Measurements from ENCODE around the gene POLE.
"Not testable (repeated sequence)": the region's sequence is repeated elsewhere in the genome, so short reads cannot be mapped to it uniquely, and the experiment has no call there.

POLE gene

DNA sequence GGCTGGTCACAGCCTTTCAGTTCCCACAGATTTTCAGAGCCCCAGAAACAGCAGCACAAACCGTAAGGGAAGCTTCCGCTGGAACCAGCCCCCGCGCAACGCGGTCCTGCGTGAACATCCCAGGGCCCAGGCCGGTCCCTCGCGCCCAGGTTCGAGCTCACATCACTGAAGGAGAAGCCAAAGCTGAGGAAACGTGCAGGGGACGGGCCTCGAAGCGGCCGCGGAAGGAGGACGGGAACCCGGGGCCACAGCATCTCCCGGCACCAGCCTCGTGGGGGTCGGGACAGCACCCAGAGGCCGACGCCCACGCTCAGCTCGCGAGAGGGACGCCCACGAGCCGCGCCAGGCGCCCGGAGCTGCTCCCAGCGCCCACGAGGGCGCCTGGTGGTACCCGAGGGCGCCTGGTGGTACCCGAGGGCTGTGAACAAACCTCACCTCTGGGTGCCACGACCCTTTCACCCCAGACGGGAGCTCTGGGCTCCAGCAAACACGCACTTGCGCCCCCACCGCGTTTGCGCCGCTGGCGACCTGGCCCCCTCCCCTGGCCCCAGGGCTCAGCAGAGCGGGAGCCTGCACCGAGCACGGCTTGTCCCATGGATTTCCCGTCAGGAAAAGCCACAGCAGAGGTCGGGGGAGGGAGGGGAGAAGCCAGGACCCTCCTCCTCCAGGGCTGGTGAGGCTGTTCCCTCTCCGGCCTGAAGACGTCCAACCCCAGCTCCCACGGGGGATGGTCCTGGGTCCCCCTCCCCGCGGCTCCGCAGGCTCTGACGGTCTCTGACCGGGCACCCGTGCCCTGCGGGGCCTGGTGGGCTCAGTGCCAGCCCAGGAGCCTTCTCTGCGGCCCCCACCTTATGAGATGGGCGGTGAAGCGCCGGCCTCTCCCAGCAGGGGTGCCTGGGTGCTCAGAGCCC, 83.6 kb downstream of the POLE start:
- DNase-seq (ENCODE audit: low read depth): no peak
- H3K4me3 ChIP-seq (ENCODE audit: low read length): no peak overlapping the region
- TF ChIP-seq, protein P1, sequence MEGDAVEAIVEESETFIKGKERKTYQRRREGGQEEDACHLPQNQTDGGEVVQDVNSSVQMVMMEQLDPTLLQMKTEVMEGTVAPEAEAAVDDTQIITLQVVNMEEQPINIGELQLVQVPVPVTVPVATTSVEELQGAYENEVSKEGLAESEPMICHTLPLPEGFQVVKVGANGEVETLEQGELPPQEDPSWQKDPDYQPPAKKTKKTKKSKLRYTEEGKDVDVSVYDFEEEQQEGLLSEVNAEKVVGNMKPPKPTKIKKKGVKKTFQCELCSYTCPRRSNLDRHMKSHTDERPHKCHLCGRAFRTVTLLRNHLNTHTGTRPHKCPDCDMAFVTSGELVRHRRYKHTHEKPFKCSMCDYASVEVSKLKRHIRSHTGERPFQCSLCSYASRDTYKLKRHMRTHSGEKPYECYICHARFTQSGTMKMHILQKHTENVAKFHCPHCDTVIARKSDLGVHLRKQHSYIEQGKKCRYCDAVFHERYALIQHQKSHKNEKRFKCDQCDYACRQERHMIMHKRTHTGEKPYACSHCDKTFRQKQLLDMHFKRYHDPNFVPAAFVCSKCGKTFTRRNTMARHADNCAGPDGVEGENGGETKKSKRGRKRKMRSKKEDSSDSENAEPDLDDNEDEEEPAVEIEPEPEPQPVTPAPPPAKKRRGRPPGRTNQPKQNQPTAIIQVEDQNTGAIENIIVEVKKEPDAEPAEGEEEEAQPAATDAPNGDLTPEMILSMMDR (IDR thresholded peaks at IDR 0.05; ENCODE audit: insufficient read depth, low read depth, low read length, missing control alignments): no peak

DNA sequence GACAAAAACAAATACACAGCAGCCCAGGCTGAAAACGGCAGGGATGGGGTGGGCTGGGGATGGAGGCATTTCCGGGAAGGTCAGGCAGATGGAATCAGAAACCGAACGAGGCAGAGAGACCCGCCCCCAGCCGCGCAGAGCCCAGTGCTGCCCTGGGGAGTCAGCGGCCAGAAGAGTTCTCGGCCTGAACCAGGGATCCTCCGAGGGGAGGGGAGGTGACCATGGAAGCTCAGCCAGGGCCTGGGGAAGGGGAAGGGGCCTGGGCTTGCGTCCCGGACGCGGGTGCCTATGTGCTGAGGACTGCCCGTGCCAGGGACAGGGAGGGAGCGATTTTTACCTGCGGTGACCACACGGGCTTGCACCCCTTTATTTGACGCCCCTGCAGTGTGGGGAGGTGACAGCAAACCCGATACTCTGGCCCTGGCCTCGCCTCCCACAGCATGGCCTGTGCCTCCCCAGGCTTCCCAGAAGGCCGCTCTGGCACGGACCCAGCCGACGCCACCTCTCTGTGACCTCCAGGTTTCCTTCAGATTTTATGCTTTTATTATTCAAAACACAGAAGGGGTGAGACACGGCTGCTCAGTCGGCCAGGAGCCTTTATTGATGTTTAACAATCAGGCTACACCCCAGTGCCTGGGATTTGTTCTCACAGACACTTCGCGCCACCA, 84.4 kb downstream of the POLE start:
- no peak overlapping the region for H3K4me3 ChIP-seq (ENCODE audit: low read length)
- TF ChIP-seq, protein P1 (IDR thresholded peaks at IDR 0.05; ENCODE audit: insufficient read depth, low read depth, low read length, missing control alignments): no peak
- DNase-seq (ENCODE audit: low read depth): no peak

DNA sequence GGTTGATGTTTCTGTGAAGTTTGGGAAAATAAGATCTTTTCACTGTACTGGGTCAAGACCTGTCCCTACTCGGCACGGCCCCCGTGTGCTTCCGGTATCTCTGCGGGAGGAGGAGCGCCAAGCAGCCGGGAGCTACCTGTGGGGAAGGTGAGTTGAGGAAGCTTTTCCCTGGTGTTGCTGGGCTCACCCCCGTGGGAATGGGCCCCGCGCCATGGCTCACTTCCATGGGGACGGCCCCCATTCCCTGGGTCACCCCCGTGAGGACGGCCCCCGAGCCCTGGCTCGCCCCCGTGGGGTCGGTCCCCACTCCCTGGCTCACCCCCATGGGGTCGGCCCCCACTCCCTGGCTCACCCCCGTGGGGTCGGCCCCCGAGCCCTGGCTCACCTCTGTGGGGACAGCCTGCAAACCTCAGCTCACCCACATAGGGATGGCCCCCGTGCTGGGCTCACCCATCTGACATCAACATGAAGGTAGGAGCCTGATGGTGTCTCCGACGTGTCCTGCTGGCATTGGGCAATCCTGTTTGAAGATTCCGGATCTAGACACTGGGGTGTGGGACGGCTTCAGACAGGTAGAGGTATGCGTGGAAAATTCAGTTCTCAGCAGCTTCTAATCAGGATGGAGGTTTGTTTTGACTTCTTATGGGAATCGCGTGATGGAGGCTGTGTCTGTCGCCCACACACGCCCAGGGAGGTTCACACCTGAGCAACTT, 85.8 kb downstream of the POLE start:
- no peak for DNase-seq (ENCODE audit: low read depth)

DNA sequence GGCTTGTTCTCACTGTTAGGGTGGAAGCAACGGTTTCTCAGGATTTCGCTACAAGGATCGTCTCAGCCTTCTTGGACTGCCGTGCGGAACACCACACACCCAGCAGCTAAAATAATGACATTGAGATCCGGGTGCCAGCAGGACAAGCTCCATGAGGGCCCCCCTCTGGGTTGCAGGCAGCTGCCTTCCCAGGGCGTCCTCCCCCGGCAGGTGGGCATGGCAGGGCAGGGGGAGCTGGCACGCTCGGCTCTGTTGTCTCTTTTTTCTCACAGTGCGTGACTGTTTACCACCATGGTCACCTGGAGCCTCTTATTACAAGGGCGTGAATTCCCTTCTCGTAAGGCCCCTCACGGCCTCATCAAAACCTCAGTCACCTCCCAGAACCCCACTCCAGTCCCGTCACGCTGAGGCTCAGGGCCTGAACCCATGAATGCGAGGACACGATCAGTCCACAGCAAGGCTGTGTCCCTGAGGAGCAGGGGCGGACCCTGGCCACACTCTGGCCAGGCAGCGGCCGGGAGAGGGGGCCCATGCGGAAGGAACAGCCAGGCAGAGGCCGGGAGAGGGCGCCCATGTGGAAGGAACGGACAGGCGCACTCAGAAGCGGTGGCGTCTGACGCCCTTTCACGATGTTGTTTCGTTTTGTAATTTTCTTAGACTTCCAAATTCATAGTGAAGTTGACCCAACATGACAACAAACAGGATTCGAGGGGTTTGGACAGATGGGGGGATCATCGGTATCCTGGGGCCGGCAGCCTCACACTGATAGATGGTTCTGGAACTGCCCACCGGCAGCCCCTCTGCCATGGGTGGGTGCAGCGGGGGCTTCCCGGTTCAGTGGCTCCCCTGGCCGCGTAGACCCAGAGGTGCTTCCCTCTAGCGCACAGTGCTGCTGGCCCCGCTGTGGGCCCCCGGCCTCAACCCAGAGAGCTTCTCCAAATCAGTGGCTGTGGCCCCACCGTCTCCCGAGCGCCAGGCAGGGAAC, 86.8 kb downstream of the POLE start:
- peak overlapping the region; percentile 34 for H3K4me3 ChIP-seq (ENCODE audit: low read length)
- peak; percentile 43 for DNase-seq (ENCODE audit: low read depth)
- TF ChIP-seq, protein P1 (IDR thresholded peaks at IDR 0.05; ENCODE audit: insufficient read depth, low read depth, low read length, missing control alignments): peak; percentile 63

More for the DNA sequence above, 85.8 kb downstream of the POLE start:
- H3K4me3 ChIP-seq (ENCODE audit: low read length): no peak overlapping the region
- TF ChIP-seq, protein P1 (IDR thresholded peaks at IDR 0.05; ENCODE audit: insufficient read depth, low read depth, low read length, missing control alignments): no peak

DNA sequence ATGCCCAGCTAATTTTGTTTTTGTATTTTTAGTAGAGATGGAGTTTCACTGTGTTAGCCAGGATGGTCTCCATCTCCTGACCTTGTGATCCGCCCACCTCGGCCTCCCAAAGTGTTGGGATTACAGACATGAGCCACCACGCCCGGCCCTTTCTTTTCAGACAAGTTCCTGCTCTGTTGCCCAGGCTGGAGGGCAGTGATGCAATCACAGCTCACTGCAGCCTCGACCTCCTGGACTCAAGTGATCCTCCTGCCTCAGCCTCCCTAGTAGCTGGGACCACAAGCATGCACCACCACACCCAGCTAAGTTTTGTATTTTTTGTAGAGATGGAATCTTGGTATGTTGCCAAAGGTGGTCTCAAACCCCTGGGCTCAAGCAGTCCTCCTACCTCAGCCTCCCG, 87.6 kb downstream of the POLE start:
- H3K4me3 ChIP-seq (ENCODE audit: low read length); DNase-seq (ENCODE audit: low read depth): not testable (repeated sequence)

DNA sequence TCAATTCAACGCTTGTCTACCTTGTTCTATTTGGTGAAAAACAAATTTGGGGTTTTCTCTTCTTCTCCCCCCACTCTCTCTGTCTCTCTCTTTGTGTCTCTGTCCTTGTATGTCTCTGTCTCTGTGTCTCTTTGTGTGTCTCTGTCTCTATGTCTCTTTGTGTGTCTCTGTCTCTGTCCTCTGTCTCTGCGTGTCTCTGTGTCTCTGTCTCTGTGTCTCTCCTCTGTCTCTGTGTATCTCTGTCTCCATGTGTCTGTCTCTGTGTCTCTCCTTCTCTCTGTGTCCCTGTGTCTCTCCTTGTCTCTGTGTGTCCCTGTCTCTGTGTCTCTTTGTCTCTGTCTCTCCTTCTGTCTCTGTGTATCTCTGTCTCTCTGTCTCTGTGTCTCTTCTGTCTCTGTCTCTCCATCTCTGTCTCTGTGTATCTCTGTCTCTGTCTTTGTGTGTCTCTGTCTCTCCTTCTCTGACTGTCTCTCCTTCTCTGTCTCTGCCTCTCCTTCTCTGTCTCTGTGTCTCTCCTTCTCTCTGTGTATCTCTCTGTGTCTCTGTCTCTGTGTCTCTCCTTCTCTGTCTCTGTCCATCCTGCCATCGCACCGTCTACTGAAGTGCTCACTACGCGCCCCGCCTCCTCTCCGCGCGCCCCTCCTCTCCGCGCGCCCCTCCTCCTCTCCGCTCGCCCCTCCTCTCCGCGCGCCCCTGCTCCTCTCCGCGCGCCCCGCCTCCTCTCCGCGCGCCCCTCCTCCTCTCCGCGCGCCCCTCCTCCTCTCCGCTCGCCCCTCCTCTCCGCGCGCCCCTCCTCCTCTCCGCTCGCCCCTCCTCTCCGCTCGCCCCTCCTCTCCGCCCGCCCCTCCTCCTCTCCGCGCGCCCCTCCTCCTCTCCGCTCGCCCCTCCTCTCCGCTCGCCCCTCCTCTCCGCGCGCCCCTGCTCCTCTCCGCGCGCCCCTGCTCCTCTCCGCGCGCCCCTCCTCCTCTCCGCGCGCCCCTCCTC, 89.5 kb downstream of the POLE start:
- TF ChIP-seq, protein P1 (IDR thresholded peaks at IDR 0.05; ENCODE audit: insufficient read depth, low read depth, low read length, missing control alignments): no peak
- DNase-seq (ENCODE audit: low read depth): peak; percentile 48
- peak overlapping the region; percentile 27 for H3K4me3 ChIP-seq (ENCODE audit: low read length)

All from epithelial cell of esophagus (primary cell).